Erythroblast (primary cell): Measurements from ENCODE around the gene SPDYE4.

Source experiments
- DNase-seq, 2 experiments: peaks; one replicate each; lab custom pipeline; 2025; lab: John Stamatoyannopoulos, UW
- GATA1 ChIP-seq: IDR thresholded peaks from 2 replicates; pipeline ENCODE4 v1.6.1; 2011; ENCODE audit warnings: low read depth, mild to moderate bottlenecking, control low read depth, low read length, moderate library complexity
- POLR2A ChIP-seq: IDR thresholded peaks from 2 replicates; pipeline ENCODE4 v1.6.1; 2011; ENCODE audit warnings: mild to moderate bottlenecking, low read length

The SPDYE4 gene

GRCh38 chr17:8757189-8757588, 1.2 kb downstream of the SPDYE4 start:
- TF ChIP-seq POLR2A (no peak), GATA1 (no peak)
- DNase-seq: no peak

GRCh38 chr17:8755590-8756255, 2.6 kb downstream of the SPDYE4 start:
- TF ChIP-seq GATA1 (no peak), POLR2A (no peak)
- no peak for DNase-seq

GRCh38 chr17:8754890-8755289, 3.5 kb downstream of the SPDYE4 start:
- no peak for DNase-seq
- no peak for TF ChIP-seq GATA1
- TF ChIP-seq POLR2A: no peak

GRCh38 chr17:8753976-8754440, 4.3 kb downstream of the SPDYE4 start:
- no peak for DNase-seq
- TF ChIP-seq POLR2A (no peak), GATA1 (no peak)

GRCh38 chr17:8753136-8753975, 5.0 kb downstream of the SPDYE4 start:
- no peak for DNase-seq
- TF ChIP-seq POLR2A: no peak

- TF ChIP-seq GATA1 (no peak), POLR2A (no peak)
- DNase-seq: no peak
These were observed 8.7 kb downstream of the SPDYE4 start for GRCh38 chr17:8749616-8750015.

- TF ChIP-seq POLR2A (no peak), GATA1 (no peak)
- no peak for DNase-seq
These were observed 10.6 kb downstream of the SPDYE4 start for GRCh38 chr17:8747742-8748141.

GRCh38 chr17:8746501-8747236, 11.7 kb downstream of the SPDYE4 start:
- no peak for DNase-seq
- TF ChIP-seq POLR2A (no peak), GATA1 (no peak)

GRCh38 chr17:8745586-8746500, 12.5 kb downstream of the SPDYE4 start:
- DNase-seq: peak; percentile 66 to 81
- TF ChIP-seq POLR2A (no peak), GATA1 (no peak)

GRCh38 chr17:8744086-8744785, 14.1 kb downstream of the SPDYE4 start:
- TF ChIP-seq POLR2A (no peak), GATA1 (no peak)
- no peak for DNase-seq

- no peak for DNase-seq
- TF ChIP-seq POLR2A: no peak
- TF ChIP-seq GATA1: no peak
These were observed 15.5 kb downstream of the SPDYE4 start for GRCh38 chr17:8742819-8743218.

- DNase-seq: no peak
- no peak for TF ChIP-seq POLR2A
- TF ChIP-seq GATA1: no peak
These were observed 16.1 kb downstream of the SPDYE4 start for GRCh38 chr17:8742274-8742673.

GRCh38 chr17:8741771-8742170, 16.6 kb downstream of the SPDYE4 start:
- no peak for TF ChIP-seq POLR2A
- TF ChIP-seq GATA1: no peak
- DNase-seq: no peak
